ENCODE measurements around the gene CPSF3. TPM values are rescaled to one million over a fixed set of nuclear protein-coding genes. Genes with fewer than 3 reads are reported as not detected.

Gene CPSF3
- total RNA-seq, 1 experiment from 2014 or later = 86.8 TPM

- Histone ChIP-seq H3K27ac (ENCODE audit: low read depth, low read length, poor library complexity, severe bottlenecking) (no peak overlapping the region), H3K27me3 (replicated peaks; ENCODE audit: insufficient read depth, low read depth, low read length, poor library complexity) (no peaks in the 10 kb centered on the region), H3K4me1 (ENCODE audit: insufficient read depth, low read length, poor library complexity, severe bottlenecking) (no peaks in the 10 kb centered on the region), H3K36me3 (ENCODE audit: insufficient read depth, low read length, poor library complexity, severe bottlenecking) (peaks cover 32% of the 10 kb centered on the region), H3K9me3 (ENCODE audit: low read depth, low read length, poor library complexity, severe bottlenecking) (no peaks in the 10 kb centered on the region), H3K4me3 (ENCODE audit: low read depth, low read length, poor library complexity, severe bottlenecking) (no peak overlapping the region)
- ChIA-PET CTCF (no interaction called here), POLR2A (ENCODE audit: low non-redundant PET) (no interaction called here)
- intact Hi-C loops (cut with micrococcal nuclease; ENCODE audit: unreplicated experiment) = no loop called here
- DNase-seq (ENCODE audit: low spot score) = no peak
- no TSS peak for BruUV-seq (replicated peaks)
- TF ChIP-seq EZH2 (IDR thresholded peaks at IDR 0.05; ENCODE audit: borderline replicate concordance, low read depth, low read length, poor library complexity, severe bottlenecking) = no peak
- TF ChIP-seq CTCF (conservative IDR thresholded peaks at IDR 0.05; ENCODE audit: low read depth, low read length) = no peak
Observed at GRCh38 chr2:9400268-9401058, 23.0 kb upstream of the CPSF3 start.

GRCh38 chr2:9401059-9401547 lies 22.4 kb upstream of the CPSF3 start:
- H3K4me3 ChIP-seq (ENCODE audit: low read depth, low read length, poor library complexity, severe bottlenecking) = no peak overlapping the region
- BruUV-seq (replicated peaks) = no TSS peak
- H3K27me3 ChIP-seq (replicated peaks; ENCODE audit: insufficient read depth, low read depth, low read length, poor library complexity) = no peaks in the 10 kb centered on the region
- intact Hi-C loops (cut with micrococcal nuclease; ENCODE audit: unreplicated experiment) = no loop called here
- CTCF ChIA-PET = no interaction called here
- H3K27ac ChIP-seq (ENCODE audit: low read depth, low read length, poor library complexity, severe bottlenecking) = no peak overlapping the region
- POLR2A ChIA-PET (ENCODE audit: low non-redundant PET) = no interaction called here
- H3K4me1 ChIP-seq (ENCODE audit: insufficient read depth, low read length, poor library complexity, severe bottlenecking) = no peaks in the 10 kb centered on the region
- no peaks in the 10 kb centered on the region for H3K9me3 ChIP-seq (ENCODE audit: low read depth, low read length, poor library complexity, severe bottlenecking)
- H3K36me3 ChIP-seq (ENCODE audit: insufficient read depth, low read length, poor library complexity, severe bottlenecking) = peaks cover 29% of the 10 kb centered on the region
- DNase-seq (ENCODE audit: low spot score) = no peak
- no peak for TF ChIP-seq EZH2 (IDR thresholded peaks at IDR 0.05; ENCODE audit: borderline replicate concordance, low read depth, low read length, poor library complexity, severe bottlenecking)
- TF ChIP-seq CTCF (conservative IDR thresholded peaks at IDR 0.05; ENCODE audit: low read depth, low read length) = no peak

GRCh38 chr2:9401646-9402371 lies 21.6 kb upstream of the CPSF3 start:
- BruUV-seq (replicated peaks) = no TSS peak
- CTCF ChIA-PET = no interaction called here
- Histone ChIP-seq H3K4me1 (ENCODE audit: insufficient read depth, low read length, poor library complexity, severe bottlenecking) (no peaks in the 10 kb centered on the region), H3K27ac (ENCODE audit: low read depth, low read length, poor library complexity, severe bottlenecking) (no peak overlapping the region), H3K27me3 (replicated peaks; ENCODE audit: insufficient read depth, low read depth, low read length, poor library complexity) (no peaks in the 10 kb centered on the region), H3K36me3 (ENCODE audit: insufficient read depth, low read length, poor library complexity, severe bottlenecking) (peaks cover 31% of the 10 kb centered on the region), H3K4me3 (ENCODE audit: low read depth, low read length, poor library complexity, severe bottlenecking) (no peak overlapping the region), H3K9me3 (ENCODE audit: low read depth, low read length, poor library complexity, severe bottlenecking) (no peaks in the 10 kb centered on the region)
- intact Hi-C loops (cut with micrococcal nuclease; ENCODE audit: unreplicated experiment) = no loop called here
- POLR2A ChIA-PET (ENCODE audit: low non-redundant PET) = no interaction called here
- DNase-seq (ENCODE audit: low spot score) = no peak
- no peak for TF ChIP-seq CTCF (conservative IDR thresholded peaks at IDR 0.05; ENCODE audit: low read depth, low read length)
- no peak for TF ChIP-seq EZH2 (IDR thresholded peaks at IDR 0.05; ENCODE audit: borderline replicate concordance, low read depth, low read length, poor library complexity, severe bottlenecking)
